Skeletal muscle tissue (tissue), 4 donors: Measurements from ENCODE around the gene RNPS1. TPM values are rescaled to one million over a fixed set of nuclear protein-coding genes. Genes with fewer than 3 reads are reported as not detected.

ENCODE experiments used
- H3K27ac ChIP-seq: one replicate; pipeline ENCODE4 v1.7.0; 2013; ENCODE audit warnings: mild to moderate bottlenecking, low read depth, low read length, inconsistent platforms
- H3K27me3 ChIP-seq, 3 donors: one replicate each; pipeline ENCODE4 v1.7.0; 2013; ENCODE audit warnings: low read length in 3 of 3; ENCODE audit not compliant: control insufficient read depth in 3 of 3, insufficient read depth in 3 of 3
- H3K36me3 ChIP-seq, 3 donors: one replicate each; pipeline ENCODE4 v1.7.0; 2013; ENCODE audit warnings: low read length in 3 of 3; ENCODE audit not compliant: control insufficient read depth in 3 of 3, insufficient read depth in 3 of 3
- H3K4me1 ChIP-seq, 3 donors: one replicate each; pipeline ENCODE4 v1.7.0; 2013; ENCODE audit warnings: low read length in 3 of 3, mild to moderate bottlenecking in 3 of 3; ENCODE audit not compliant: control insufficient read depth in 3 of 3, insufficient read depth in 3 of 3
- H3K4me3 ChIP-seq, 3 donors: one replicate each; pipeline ENCODE4 v1.7.0; 2013; ENCODE audit warnings: low read length in 3 of 3
- H3K9ac ChIP-seq, 3 donors: one replicate each; pipeline ENCODE4 v1.7.0; 2013; ENCODE audit warnings: low read length in 3 of 3, mild to moderate bottlenecking in 3 of 3, moderate library complexity in 2 of 3, low read depth in 1 of 3
- H3K9me3 ChIP-seq, 3 donors: one replicate each; pipeline ENCODE4 v1.7.0; 2013; ENCODE audit warnings: low read length in 3 of 3; ENCODE audit not compliant: control insufficient read depth in 3 of 3
- total RNA-seq: library from RNA; depleted of rRNA; stranded (reverse); fragments of >200 nt; gene quantifications from one replicate; pipeline ENCODE4 v1.2.3, GENCODE V29; 2014
- donor health status: Osteomylitis.

The RNPS1 gene
- total RNA-seq, 1 donor from 2014 or later, result 42.3 TPM

DNA sequence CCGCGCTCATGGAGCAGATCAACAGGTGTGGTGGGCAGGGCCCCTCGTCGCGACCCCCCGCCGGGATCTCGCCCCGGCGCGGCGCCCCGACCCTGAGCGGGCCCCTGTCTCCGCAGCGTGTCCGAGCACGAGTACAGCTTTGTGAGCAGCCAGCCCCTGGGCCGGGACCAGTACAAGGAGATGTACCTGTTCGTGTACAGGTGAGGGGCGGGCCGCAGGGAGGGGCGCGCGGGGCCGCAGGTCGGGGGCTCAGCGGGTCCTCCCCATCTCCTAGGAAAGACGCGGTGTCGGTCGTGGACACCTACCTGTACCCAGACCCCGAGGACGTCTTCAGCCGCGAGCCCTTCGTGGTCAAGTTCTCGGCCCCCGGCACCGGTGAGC lies 30.8 kb downstream of the RNPS1 start:
- H3K27ac ChIP-seq, result no peak overlapping the region
- peaks cover 39 to 45% (median 41%) of the 10 kb centered on the region in 3 donors for H3K36me3 ChIP-seq
- H3K4me1 ChIP-seq, result peaks cover 12 to 15% (median 12%) of the 10 kb centered on the region in 3 donors
- peaks cover 12 to 26% (median 17%) of the 10 kb centered on the region in 3 donors for H3K27me3 ChIP-seq
- H3K9me3 ChIP-seq, result no peaks in the 10 kb centered on the region
- H3K4me3 ChIP-seq, result no peak overlapping the region
- no peak overlapping the region for H3K9ac ChIP-seq

DNA sequence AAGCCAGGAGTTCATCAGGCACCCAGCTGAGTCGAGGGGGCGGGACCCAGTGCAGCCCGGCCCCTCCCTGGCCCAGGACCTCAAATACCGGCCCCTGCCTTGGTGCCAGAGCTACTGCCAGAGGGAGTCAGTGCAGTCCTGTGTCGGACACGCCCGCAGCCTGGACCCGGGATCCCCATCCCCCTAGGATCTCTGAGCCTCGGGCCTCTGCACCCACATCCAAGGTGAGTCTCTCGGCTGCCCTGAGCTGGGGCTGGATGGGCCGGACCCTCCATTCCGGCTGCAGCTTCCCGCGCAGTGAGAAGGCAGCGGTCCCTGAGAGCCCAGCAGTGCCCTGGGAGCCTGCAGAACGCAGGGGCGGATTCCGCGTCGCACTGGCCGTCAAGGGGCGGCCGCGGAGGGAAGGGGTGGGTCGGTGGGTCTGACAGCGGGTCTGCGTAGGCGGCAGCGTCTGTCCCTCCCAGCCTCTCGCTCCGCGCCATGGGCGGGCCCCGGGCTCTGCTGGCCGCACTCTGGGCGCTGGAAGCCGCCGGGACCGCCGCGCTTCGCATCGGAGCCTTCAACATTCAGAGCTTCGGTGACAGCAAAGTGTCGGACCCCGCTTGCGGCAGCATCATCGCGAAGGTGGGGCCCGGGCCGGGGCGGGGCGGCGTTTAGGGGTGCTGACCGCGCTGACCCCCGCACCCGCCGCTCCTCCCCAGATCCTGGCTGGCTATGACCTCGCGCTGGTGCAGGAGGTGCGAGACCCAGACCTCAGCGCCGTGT lies 31.4 kb downstream of the RNPS1 start, which contains the start of gene DNASE1L2:
Gene DNASE1L2 (plus strand): TSS at position 108 of the 765 bp plus-strand sequence. CDS start 373 bp downstream, at position 481.
- Histone ChIP-seq H3K4me3 (peak within 1 kb of the TSS in 1 of 3 donors; percentile 6), H3K36me3 (peaks cover 44 to 50% (median 44%) of the 10 kb centered on the region in 3 donors), H3K27me3 (peaks cover 12 to 26% (median 17%) of the 10 kb centered on the region in 3 donors)

DNA sequence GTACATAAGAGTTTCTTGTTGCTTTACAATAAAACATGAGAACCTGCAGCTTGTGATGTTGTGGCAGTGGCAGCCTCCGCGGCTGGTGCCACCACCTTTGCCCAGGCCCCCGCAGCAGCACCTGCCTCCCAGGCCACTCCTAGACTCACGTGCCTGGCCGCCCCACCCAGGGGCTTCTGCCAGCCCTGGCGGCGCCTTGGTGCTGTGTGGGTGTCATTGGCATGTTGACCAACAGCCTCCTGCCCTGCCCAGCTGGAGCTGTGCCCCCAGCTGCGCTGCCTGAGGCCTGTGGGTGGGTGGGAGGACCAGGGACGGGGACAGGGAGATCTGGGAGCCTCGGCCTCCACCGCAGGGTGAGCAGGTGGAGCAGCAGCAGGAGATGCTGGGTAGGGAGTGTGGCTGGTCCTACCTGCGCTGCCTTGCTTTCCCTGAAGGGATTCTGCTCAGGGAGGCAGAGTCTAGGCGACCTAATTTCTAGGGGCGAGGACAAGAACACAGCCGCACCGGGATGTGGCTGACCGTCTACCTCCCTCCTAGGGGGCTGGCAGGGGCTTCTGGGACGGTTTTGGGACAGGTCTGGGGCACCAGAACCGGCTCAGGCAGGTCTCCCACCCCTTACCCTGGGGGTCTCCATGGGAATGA lies 32.1 kb downstream of the RNPS1 start:
- Histone ChIP-seq H3K4me3 (no peak overlapping the region), H3K27ac (no peak overlapping the region), H3K9me3 (no peaks in the 10 kb centered on the region), H3K9ac (no peak overlapping the region), H3K27me3 (peaks cover 12 to 26% (median 17%) of the 10 kb centered on the region in 3 donors), H3K4me1 (peaks cover 12 to 15% (median 12%) of the 10 kb centered on the region in 3 donors), H3K36me3 (peaks cover 49 to 51% (median 50%) of the 10 kb centered on the region in 3 donors)

More for the DNA sequence above, 31.4 kb downstream of the RNPS1 start, which contains the start of gene DNASE1L2:
- Histone ChIP-seq H3K9me3 (no peaks in the 10 kb centered on the region), H3K27ac (no peak within 1 kb of the TSS), H3K4me1 (peaks cover 12 to 15% (median 12%) of the 10 kb centered on the region in 3 donors), H3K9ac (peak within 1 kb of the TSS in 1 of 3 donors; percentile 60)

DNA sequence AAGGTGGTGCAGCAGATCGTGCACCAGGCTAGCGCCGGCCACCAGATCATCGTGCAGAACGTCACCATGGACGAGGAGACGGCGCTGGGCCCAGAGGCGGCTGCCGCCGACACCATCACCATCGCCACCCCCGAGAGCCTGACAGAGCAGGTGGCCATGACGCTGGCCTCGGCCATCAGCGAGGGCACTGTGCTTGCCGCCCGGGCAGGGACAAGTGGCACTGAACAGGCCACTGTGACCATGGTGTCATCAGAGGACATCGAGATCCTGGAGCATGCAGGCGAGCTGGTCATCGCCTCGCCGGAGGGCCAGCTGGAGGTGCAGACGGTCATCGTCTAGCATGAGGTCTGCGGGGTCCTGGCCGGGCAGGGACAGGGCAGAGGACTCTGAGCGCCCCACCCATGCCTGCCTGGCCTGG lies 32.7 kb downstream of the RNPS1 start:
- Histone ChIP-seq H3K27me3 (peaks cover 12 to 26% (median 17%) of the 10 kb centered on the region in 3 donors), H3K36me3 (peaks cover 50 to 55% (median 54%) of the 10 kb centered on the region in 3 donors), H3K4me3 (no peak overlapping the region), H3K9ac (no peak overlapping the region), H3K4me1 (peaks cover 12 to 15% (median 12%) of the 10 kb centered on the region in 3 donors), H3K27ac (no peak overlapping the region), H3K9me3 (no peaks in the 10 kb centered on the region)

DNA sequence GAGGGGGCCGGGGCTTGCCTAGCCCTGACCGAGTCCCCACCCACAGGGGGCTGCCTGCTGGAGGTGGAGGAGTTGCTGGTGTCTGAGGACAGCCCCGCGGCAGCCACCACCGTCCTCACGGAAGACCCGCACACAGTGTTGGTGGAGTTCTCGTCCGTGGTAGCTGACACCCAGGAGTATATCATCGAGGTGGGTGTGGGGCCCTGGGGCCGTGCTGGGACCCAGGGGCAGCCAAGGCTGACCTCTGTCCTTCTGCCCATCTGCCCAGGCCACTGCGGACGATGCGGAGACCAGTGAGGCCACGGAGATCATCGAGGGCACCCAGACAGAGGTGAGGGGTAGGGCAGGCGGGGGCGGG lies 33.1 kb downstream of the RNPS1 start:
- no peaks in the 10 kb centered on the region for H3K9me3 ChIP-seq
- peaks cover 53 to 58% (median 57%) of the 10 kb centered on the region in 3 donors for H3K36me3 ChIP-seq
- H3K4me1 ChIP-seq, result peaks cover 12 to 15% (median 12%) of the 10 kb centered on the region in 3 donors
- no peak overlapping the region for H3K27ac ChIP-seq
- H3K27me3 ChIP-seq, result peaks cover 12 to 26% (median 17%) of the 10 kb centered on the region in 3 donors
- no peak overlapping the region for H3K4me3 ChIP-seq
- no peak overlapping the region for H3K9ac ChIP-seq

DNA sequence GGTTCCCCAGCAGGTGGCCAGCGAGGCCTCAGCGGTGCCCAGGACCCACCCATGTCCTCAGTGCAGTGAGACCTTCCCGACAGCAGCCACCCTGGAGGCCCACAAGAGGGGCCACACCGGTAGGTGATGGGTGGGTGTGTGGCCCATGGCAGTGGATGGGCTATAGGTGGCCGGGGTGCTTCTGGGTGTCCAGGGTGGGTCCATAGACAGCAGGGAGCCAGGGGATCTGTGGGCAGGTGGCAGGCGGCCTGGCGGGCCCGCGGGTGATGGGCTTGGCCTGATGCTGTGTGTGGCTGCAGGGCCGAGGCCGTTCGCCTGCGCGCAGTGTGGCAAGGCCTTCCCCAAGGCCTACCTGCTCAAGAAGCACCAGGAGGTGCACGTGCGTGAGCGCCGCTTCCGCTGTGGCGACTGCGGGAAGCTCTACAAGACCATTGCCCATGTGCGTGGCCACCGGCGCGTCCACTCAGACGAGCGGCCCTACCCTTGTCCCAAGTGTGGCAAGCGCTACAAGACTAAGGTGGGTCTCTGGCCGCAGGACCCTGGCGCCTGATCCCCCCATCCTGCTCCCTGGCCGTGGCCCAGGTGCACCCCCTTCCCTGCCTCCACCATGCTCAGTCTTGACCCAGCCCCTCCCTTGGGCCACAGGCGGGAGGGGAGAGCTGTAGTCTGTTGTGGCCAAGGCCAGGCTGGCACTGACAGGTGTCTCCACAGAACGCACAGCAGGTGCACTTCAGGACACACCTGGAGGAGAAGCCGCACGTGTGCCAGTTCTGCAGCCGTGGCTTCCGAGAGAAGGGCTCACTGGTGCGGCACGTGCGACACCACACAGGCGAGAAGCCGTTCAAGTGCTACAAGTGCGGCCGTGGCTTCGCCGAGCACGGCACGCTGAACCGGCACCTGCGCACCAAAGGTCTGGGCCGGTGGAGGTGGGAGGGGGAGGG lies 33.8 kb downstream of the RNPS1 start:
- no peak overlapping the region for H3K9ac ChIP-seq
- peaks cover 12 to 26% (median 17%) of the 10 kb centered on the region in 3 donors for H3K27me3 ChIP-seq
- H3K4me1 ChIP-seq, result peaks cover 12 to 15% (median 12%) of the 10 kb centered on the region in 3 donors
- no peak overlapping the region for H3K4me3 ChIP-seq
- H3K36me3 ChIP-seq, result peaks cover 56 to 58% (median 57%) of the 10 kb centered on the region in 3 donors
- H3K9me3 ChIP-seq, result no peaks in the 10 kb centered on the region
- H3K27ac ChIP-seq, result no peak overlapping the region

DNA sequence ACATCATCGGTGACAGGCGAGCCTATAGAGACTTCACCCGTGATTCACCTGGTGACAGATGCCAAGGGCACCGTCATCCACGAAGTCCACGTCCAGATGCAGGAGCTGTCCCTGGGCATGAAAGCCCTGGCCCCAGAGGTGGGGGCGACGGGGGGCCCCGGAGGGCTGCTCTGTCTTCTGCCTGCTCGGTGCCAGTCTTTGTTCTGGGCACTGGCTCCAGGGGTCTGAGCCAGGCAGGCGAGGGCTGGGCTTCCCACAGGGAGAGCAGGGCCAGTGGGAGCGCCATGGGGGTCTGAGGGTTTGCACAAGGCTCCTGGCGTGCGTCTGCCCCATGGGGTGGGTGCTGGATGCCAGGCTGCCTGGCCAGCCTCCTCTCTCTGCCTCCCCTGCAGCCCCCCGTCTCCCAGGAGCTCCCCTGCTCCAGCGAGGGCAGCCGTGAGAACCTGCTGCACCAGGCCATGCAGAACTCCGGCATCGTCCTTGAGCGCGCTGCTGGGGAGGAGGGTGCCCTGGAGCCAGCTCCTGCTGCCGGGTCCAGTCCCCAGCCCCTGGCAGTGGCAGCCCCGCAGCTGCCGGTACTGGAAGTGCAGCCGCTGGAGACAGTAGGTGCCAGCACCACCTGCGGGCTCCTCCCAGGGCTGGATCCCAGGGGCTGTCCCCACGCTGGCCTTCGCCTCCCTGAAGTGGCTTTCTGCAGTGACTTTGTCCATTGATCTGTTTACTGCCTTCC lies 34.7 kb downstream of the RNPS1 start:
- H3K9me3 ChIP-seq, result no peaks in the 10 kb centered on the region
- H3K9ac ChIP-seq, result no peak overlapping the region
- H3K27ac ChIP-seq, result no peak overlapping the region
- peaks cover 12 to 15% (median 12%) of the 10 kb centered on the region in 3 donors for H3K4me1 ChIP-seq
- peaks cover 12 to 26% (median 17%) of the 10 kb centered on the region in 3 donors for H3K27me3 ChIP-seq
- H3K36me3 ChIP-seq, result peaks cover 63 to 67% (median 64%) of the 10 kb centered on the region in 3 donors
- no peak overlapping the region for H3K4me3 ChIP-seq

DNA sequence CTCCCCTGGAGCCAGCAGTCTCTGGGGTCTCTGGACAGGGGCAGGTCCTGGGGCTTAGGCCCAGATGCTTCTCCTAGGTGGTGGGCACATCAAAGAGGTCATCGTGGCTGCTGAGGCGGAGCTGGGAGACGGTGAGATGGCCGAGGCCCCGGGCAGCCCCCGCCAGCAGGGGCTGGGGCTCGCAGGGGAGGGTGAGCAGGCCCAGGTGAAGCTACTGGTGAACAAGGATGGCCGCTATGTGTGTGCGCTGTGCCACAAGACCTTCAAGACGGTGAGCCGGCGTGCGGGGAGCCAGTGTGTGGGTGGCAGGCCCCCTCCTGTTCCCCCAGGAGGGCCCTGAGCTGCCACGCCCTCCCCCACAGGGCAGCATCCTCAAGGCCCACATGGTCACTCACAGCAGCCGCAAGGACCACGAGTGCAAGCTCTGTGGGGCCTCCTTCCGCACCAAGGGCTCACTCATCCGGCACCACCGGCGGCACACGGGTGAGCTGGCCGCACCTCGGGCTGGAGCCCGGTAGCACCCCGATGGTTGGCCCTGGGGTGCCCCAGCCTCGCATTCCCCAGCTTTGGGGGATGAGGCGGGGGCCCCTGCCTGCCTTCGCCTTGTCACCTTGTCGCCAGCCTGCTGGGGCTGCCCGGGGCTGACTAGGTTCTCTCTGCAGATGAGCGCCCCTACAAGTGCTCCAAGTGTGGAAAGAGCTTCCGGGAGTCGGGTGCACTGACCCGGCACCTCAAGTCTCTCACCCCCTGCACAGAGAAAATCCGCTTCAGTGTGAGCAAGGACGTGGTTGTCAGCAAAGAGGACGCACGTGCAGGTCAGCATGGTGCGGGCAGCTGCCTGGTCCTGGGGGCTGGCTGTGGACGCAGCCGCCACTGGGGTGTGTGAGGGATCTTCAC lies 35.6 kb downstream of the RNPS1 start:
- H3K9ac ChIP-seq, result no peak overlapping the region
- peaks cover 63 to 71% (median 68%) of the 10 kb centered on the region in 3 donors for H3K36me3 ChIP-seq
- peaks cover 12 to 15% (median 12%) of the 10 kb centered on the region in 3 donors for H3K4me1 ChIP-seq
- H3K9me3 ChIP-seq, result no peaks in the 10 kb centered on the region
- H3K27ac ChIP-seq, result no peak overlapping the region
- no peak overlapping the region for H3K4me3 ChIP-seq
- H3K27me3 ChIP-seq, result peaks cover 10 to 21% (median 17%) of the 10 kb centered on the region in 3 donors
